ENCODE data around the gene SEBOX.
A peak's percentile ranks its signal among the peaks of the same experiment; 100 is the strongest.
"Not testable (repeated sequence)": the region's sequence is repeated elsewhere in the genome, so short reads cannot be mapped to it uniquely, and the experiment has no call there.

SEBOX gene

GRCh38 chr17:28367641-28368305, 2.8 kb upstream of the SEBOX start:
- no peak for DNase-seq

DNA sequence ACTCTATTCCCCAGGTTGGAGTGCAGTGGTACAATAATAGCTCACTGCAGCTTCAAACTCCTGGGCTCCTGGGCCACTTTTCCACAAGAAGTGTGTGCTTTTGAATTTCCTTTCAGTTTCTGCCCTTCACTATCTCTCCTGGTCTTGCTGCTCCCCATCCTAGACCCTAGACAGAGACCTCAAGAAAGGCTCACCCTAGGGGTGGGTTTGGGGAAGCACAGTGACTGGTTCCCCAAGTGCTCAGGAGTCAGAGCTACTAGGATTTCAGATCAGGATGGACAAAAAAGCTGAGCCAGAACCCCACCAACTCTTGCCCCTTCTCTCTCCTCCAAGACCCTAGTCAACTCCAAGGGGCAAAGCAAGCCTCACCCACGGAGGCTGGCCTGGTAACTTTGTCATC, 1.6 kb upstream of the SEBOX start:
- DNase-seq: no peak

DNA sequence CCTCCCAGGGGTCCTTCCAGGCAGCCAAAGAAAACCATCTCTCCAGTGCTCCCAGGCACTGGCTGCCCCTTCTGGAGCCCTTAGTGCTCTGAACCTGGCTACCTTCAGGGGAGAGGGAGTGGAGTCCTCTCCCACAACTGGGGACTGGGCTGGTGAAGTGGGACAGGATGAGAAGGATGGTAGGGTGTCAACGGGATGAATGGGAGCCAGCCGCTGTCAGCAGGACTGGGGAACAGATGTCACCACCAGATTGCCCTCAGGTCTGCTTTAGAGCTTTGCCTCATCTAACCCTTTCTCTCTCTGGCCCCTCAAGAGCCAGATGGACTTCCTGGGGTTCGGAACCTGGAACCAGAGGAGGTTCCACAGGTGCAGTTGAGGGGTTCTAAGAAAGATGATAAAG, 488 bp upstream of the SEBOX start:
- DNase-seq: no peak

GRCh38 chr17:28363776-28364650, 986 bp downstream of the SEBOX start:
- DNase-seq: no peak

DNA sequence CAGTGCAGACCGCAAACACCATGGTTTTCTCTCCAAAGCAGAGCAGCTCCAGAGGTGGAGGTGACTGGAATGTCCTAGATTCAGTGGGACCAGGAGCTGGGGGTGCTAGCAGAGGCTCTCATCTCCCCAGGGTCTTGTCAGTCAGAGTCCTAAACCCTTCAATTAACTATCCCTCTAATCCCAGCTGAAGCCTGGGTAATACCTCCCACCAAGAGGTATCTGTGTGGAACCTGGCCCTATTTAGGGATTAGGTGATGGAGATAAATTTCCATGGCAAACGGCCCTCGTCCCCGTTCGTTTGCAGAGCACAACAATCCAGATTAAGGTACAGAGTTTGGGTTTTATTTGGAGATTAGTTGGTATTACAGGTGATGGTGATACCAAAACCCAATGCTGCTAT, 1.8 kb downstream of the SEBOX start:
- no peak for DNase-seq

GRCh38 chr17:28357901-28358197, 7.2 kb downstream of the SEBOX start:
- DNase-seq: no peak

- peak; percentile 89 for DNase-seq
Observed at GRCh38 chr17:28357061-28357900, 7.7 kb downstream of the SEBOX start, which contains the start of gene POLDIP2. TSS of gene POLDIP2 (minus strand) at chr17:28357527. CDS start at chr17:28357448, 79 bp downstream.

DNA sequence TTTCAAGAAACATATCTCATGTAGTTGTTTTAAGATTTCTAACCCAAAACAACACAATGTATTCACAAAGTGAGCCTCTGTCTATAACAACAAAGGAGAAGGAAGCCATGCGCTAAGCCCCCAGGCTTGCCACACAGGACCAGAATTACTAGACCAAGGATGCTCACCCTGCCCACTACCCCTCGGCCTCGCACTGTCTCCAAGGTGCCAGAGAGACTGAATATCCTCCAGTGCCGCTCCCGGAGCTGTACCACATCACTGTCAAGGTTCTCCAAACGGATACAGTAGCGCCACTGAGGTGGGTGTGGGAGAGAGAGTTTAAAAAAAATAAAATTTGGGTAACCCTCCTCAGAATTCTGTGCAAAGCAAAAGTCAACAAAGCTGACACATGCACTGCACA, 14.7 kb downstream of the SEBOX start:
- no peak for DNase-seq

DNA sequence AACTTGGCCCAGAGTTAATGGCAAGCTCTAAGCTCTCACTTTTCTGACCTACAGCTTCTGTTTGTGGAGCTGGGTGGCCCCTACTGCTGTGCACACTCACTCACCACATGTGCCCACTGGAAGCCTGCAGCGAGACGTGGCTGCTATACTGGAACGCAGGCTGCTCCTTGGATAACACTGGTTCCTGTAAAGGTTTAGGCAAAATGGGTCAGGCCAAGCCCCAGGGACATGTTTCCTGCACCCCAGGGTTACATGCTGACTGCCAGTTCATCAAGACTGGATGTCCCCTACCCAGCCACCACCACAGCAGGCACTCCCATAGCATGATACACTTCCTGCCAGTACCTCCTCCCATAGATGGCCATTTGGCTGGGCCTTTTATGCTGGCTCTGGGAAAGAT, 16.0 kb downstream of the SEBOX start:
- DNase-seq: no peak

- no peak for DNase-seq
Observed at GRCh38 chr17:28347261-28347891, 17.6 kb downstream of the SEBOX start.

GRCh38 chr17:28346746-28347246, 18.2 kb downstream of the SEBOX start:
- DNase-seq: no peak

DNA sequence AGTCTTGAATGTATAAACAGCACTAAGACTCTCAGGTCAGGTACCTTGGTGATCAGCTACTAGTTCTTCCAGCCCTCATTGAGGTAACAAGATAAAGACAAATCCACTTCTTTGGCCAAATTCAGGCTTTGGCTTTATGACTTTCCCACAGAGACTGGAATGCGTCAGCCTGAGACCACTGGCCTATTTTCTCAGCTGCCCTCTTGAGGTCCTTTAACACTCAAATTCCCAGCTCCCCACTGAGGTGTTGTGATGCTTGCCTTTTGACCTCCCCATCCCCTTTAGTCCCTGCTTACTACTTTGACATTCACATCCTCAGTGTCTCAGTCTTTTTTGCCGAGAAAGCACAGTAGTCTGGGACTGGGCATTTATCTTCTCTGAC, 18.8 kb downstream of the SEBOX start:
- DNase-seq: no peak

DNA sequence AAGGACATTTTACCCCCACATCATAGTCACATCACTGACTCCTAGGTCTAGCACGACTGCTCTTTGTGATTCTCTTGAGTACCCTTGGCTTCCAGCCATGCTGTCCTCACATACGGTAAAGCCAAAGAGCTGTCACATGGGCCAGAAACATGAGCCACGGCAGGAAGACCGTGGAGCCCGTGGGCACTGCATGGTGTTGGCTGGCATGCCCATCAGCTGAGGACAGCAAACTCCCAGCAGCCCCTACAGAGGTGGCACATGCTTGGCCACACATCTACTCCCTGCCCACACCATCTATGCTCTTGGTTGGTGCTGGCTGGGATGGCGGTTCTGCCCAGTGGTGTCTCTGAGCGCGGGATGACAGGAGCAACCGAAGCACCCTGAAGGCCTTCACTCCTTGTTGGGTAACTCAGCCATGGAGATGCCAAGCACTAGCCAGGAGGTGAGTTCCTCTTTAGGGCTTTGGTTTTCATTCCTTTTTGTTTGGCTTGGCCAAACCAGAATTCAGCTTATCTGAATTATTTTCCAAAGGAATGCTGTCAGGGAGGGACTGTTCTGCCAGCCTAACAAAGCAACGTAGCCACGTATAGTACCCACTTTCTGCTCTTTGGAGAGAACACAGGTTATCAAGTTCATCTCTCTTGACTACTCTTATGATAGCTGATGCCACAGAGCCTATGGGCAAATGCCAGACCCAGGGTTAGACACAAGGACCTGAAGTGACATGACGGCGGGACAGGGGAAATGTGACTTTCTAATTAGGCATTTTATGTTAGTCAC, 19.4 kb downstream of the SEBOX start:
- no peak for DNase-seq

DNA sequence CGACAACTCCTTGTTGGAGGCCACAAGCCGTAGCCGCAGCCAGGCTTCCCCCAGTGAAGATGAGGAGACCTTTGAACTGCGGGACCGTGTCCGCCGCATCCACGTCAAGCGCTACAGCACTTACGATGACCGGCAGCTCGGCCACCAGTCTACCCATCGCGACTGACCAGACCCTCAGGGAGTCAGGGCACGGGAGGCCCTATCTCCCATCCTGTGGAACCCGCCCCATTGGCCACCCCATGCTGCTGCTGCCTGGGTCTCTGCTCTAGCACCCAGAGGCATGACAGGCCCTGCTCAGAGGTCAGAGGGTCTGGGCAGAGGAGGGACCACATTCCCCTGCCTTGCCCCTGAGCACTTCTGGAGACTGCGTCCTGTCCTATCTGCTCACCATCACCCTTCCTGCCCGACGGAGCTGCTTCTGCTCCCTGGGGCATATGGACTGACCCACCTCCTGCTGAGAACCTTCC, 20.5 kb downstream of the SEBOX start:
- DNase-seq: no peak

GRCh38 chr17:28344011-28344410, 21.0 kb downstream of the SEBOX start:
- no peak for DNase-seq

- no peak for DNase-seq
Observed at GRCh38 chr17:28343491-28343932, 21.5 kb downstream of the SEBOX start.

DNA sequence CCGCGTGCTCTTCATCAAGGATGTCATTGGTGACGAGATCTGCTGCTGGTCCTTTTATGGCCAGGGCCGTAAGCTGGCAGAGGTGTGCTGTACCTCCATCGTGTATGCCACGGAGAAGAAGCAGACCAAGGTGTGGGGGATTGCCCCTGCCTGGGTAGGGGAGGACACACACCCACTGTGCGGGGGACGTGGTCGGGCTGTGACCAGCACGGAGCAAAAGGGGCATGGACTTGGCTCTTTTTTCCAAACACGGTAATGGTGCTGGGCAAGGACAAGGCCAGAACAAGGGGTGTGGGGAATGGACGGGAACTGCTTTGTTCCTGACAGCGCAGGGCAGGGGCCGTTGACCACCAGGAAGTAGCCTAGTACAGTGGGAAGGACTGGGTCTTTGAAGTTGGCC, 22.7 kb downstream of the SEBOX start:
- no peak for DNase-seq

DNA sequence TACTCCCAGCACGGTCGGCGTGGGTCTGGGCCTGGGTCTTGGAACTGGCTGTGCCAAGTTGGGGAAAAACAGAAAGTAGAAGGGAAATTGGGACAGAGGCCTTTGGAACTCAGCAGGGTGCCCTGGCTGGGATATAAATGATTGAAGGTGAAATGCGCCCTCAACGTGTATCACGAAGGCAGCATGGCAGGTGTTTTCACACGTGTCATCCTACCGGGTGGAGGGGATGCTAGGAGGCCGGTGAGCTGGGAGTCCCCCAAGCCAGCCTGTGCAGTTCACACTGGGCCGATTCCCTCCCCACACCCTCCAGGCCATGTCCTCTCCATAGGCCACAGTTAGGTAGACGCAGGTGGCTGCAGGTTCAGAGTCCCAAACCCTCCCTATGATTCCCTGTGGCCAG, 23.5 kb downstream of the SEBOX start:
- no peak for DNase-seq

- no peak for DNase-seq
Observed at GRCh38 chr17:28340374-28340773, 24.6 kb downstream of the SEBOX start.

DNA sequence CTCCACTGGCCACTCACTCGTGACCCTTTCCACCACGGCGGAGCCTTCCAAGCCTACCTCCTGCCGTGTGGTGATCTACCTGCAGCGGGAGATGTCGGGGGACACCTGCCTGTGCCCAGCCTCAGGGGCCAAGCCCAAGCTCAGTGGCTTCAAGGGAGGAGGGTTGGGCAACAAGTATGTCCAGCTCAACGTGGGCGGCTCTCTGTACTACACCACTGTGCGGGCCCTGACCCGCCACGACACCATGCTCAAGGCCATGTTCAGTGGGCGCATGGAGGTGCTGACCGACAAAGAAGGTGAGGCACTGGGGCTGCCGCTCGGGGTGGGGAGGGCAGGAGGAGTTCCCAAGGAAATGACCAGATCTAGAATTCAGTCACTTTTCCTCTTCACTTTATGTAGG, 25.6 kb downstream of the SEBOX start:
- no peak for DNase-seq

DNA sequence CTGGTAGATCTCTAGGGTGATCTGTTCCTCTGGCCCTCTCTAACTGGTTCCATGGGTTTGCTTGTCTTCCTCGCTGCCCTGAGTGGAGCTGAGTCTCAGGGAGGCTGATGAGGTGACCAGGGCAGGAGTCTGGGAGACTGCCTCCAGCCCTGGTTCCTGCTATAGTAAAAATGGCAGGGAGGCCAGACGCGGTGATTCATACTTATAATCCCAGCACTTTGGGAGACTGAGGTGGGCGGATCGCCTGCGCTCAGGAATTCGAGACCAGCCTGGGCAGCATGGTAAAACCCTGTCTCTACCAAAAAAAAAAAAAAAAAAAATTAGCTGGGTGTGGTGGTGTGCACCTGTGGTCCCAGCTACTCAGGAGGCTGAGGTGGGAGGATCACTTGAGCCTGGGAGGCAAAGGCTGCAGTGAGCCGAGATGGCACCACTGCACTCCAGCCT, 26.2 kb downstream of the SEBOX start:
- not testable (repeated sequence) for DNase-seq

Measured in GOT3 (cell line).